SK-N-SH treated with all-trans-retinoic acid at 6 μM for 48 hours (cell line): ENCODE results near the gene C6orf136.

Experiments
- ARNTL ChIP-seq: fragments of 450-650 bp; formaldehyde crosslinking; IDR thresholded peaks from 2 replicates; pipeline ENCODE4 v1.5.0; 2020; ENCODE audit warnings: low read depth, mild to moderate bottlenecking, moderate library complexity, borderline replicate concordance
- OSR1 ChIP-seq: fragments of 250-450 bp; sonication (Bioruptor Pico); IDR thresholded peaks from 2 replicates; pipeline ENCODE4 v1.8.0; 2022; ENCODE audit warnings: moderate library complexity, mild to moderate bottlenecking, inconsistent platforms

GRCh38 chr6:30688569-30688968 lies 41.6 kb downstream of the C6orf136 start:
- TF ChIP-seq OSR1 (CRISPR knock-in tag) (no peak), ARNTL (CRISPR knock-in tag) (no peak)
